HEK293 (cell line): ENCODE data around the gene TH.

Source experiments
- CTCF ChIA-PET: fragments of 350-600 bp; formaldehyde crosslinking; extraction: SDS; loops from one replicate; lab custom pipeline; 2021; ENCODE audit warnings: antibody characterized with exemption; lab: Yijun Ruan, JAX
- POLR2A ChIA-PET: fragments of 300-600 bp; formaldehyde crosslinking; extraction: SDS; loops from one replicate; lab custom pipeline; 2020; ENCODE audit warnings: antibody characterized with exemption, inconsistent platforms; lab: Yijun Ruan, JAX
- H3K27ac ChIP-seq: fragments of 200-500 bp; sonication (Bioruptor generic); 2 replicates; pipeline ENCODE4 v1.5.1; 2014; ENCODE audit warnings: low read depth, low read length, control low read depth, inconsistent platforms; ENCODE audit errors: extremely low read depth
- H3K36me3 ChIP-seq, 2 experiments: fragments of 200-500 bp in 1 of 2; sonication (Bioruptor generic) in 1 of 2; 1 replicate in 1 of 2; 2 replicates in 1 of 2; pipeline ENCODE4 v1.5.1; 2014 to 2017; ENCODE audit warnings: inconsistent platforms in 2 of 2, low read length in 2 of 2; ENCODE audit not compliant: control insufficient read depth in 2 of 2, insufficient read depth in 1 of 2
- H3K4me1 ChIP-seq: fragments of 200-500 bp; sonication (Bioruptor generic); 2 replicates; pipeline ENCODE4 v1.5.1; 2014; ENCODE audit warnings: mild to moderate bottlenecking, low read length, inconsistent platforms; ENCODE audit not compliant: control insufficient read depth, insufficient read depth
- H3K4me3 ChIP-seq: 2 replicates; pipeline ENCODE4 v1.5.1; 2011; ENCODE audit warnings: low read depth, mild to moderate bottlenecking, control low read depth, low read length, moderate library complexity
- H3K9me3 ChIP-seq: fragments of 200-500 bp; sonication (Bioruptor generic); 2 replicates; pipeline ENCODE4 v1.5.1; 2014; ENCODE audit warnings: low read depth, low read length, inconsistent platforms; ENCODE audit not compliant: control insufficient read depth, insufficient read depth
- AEBP2 ChIP-seq: fragments of 450-650 bp; formaldehyde crosslinking; IDR thresholded peaks from 2 replicates; pipeline ENCODE4 v1.5.1; 2016; ENCODE audit warnings: missing biosample characterization, missing genetic modification characterization, borderline replicate concordance
- KLF10 ChIP-seq: fragments of 450-650 bp; IDR thresholded peaks from 2 replicates; pipeline ENCODE4 v1.5.1; 2018; ENCODE audit warnings: missing biosample characterization, mild to moderate bottlenecking, missing genetic modification characterization
- KLF7 ChIP-seq: fragments of 450-650 bp; formaldehyde crosslinking; IDR thresholded peaks from 2 replicates; pipeline ENCODE4 v1.5.1; 2016; ENCODE audit warnings: missing biosample characterization, missing genetic modification characterization, borderline replicate concordance
- OVOL3 ChIP-seq: fragments of 450-650 bp; formaldehyde crosslinking; IDR thresholded peaks from 2 replicates; pipeline ENCODE4 v1.5.1; 2016; ENCODE audit warnings: missing biosample characterization, missing genetic modification characterization
- RBAK ChIP-seq: fragments of 450-650 bp; formaldehyde crosslinking; IDR thresholded peaks from 2 replicates; pipeline ENCODE4 v1.5.1; 2016; ENCODE audit warnings: missing biosample characterization, missing genetic modification characterization
- SP7 ChIP-seq: fragments of 450-650 bp; formaldehyde crosslinking; IDR thresholded peaks from 2 replicates; pipeline ENCODE4 v1.5.1; 2016; ENCODE audit warnings: missing biosample characterization, missing genetic modification characterization
- ZBTB11 ChIP-seq: fragments of 450-650 bp; formaldehyde crosslinking; conservative IDR thresholded peaks from 2 replicates; pipeline ENCODE4 v1.5.1; 2016; ENCODE audit warnings: low read depth, missing biosample characterization, missing genetic modification characterization
- ZBTB17 ChIP-seq: fragments of 450-650 bp; formaldehyde crosslinking; IDR thresholded peaks from 2 replicates; pipeline ENCODE4 v1.5.1; 2016; ENCODE audit warnings: missing biosample characterization, missing genetic modification characterization
- ZFHX2 ChIP-seq: fragments of 450-650 bp; formaldehyde crosslinking; conservative IDR thresholded peaks from 2 replicates; pipeline ENCODE4 v1.5.1; 2016; ENCODE audit warnings: missing biosample characterization, missing genetic modification characterization
- ZFP41 ChIP-seq: fragments of 450-650 bp; formaldehyde crosslinking; IDR thresholded peaks from 2 replicates; pipeline ENCODE4 v1.5.1; 2016; ENCODE audit warnings: missing biosample characterization, missing genetic modification characterization, borderline replicate concordance
- ZIC2 ChIP-seq: fragments of 450-650 bp; formaldehyde crosslinking; IDR thresholded peaks from 2 replicates; pipeline ENCODE4 v1.5.1; 2016; ENCODE audit warnings: missing biosample characterization, missing genetic modification characterization
- ZNF132 ChIP-seq: fragments of 450-650 bp; formaldehyde crosslinking; IDR thresholded peaks from 2 replicates; pipeline ENCODE4 v1.5.1; 2017; ENCODE audit warnings: missing biosample characterization, missing genetic modification characterization, borderline replicate concordance
- ZNF157 ChIP-seq: fragments of 450-650 bp; formaldehyde crosslinking; IDR thresholded peaks from 2 replicates; pipeline ENCODE4 v1.5.1; 2016; ENCODE audit warnings: missing biosample characterization, missing genetic modification characterization
- ZNF184 ChIP-seq: fragments of 450-650 bp; IDR thresholded peaks from 2 replicates; pipeline ENCODE4 v1.5.1; 2018; ENCODE audit warnings: missing biosample characterization, mild to moderate bottlenecking, missing genetic modification characterization
- ZNF2 ChIP-seq: fragments of 450-650 bp; formaldehyde crosslinking; IDR thresholded peaks from 2 replicates; pipeline ENCODE4 v1.5.1; 2016; ENCODE audit warnings: missing biosample characterization, missing genetic modification characterization
- ZNF211 ChIP-seq: fragments of 450-650 bp; formaldehyde crosslinking; IDR thresholded peaks from 2 replicates; pipeline ENCODE4 v1.5.1; 2016; ENCODE audit warnings: low read depth, missing biosample characterization, missing genetic modification characterization
- ZNF239 ChIP-seq: fragments of 450-650 bp; formaldehyde crosslinking; IDR thresholded peaks from 2 replicates; pipeline ENCODE4 v1.5.1; 2016; ENCODE audit warnings: missing biosample characterization, missing genetic modification characterization
- ZNF266 ChIP-seq: fragments of 450-650 bp; formaldehyde crosslinking; IDR thresholded peaks from 2 replicates; pipeline ENCODE4 v1.5.1; 2016; ENCODE audit warnings: missing biosample characterization, missing genetic modification characterization, low read depth
- ZNF335 ChIP-seq: fragments of 450-650 bp; formaldehyde crosslinking; conservative IDR thresholded peaks from 2 replicates; pipeline ENCODE4 v1.5.1; 2016; ENCODE audit warnings: missing biosample characterization, missing genetic modification characterization
- ZNF350 ChIP-seq: fragments of 450-650 bp; formaldehyde crosslinking; IDR thresholded peaks from 2 replicates; pipeline ENCODE4 v1.5.0; 2017; ENCODE audit warnings: missing biosample characterization, mild to moderate bottlenecking, missing genetic modification characterization
- ZNF433 ChIP-seq: fragments of 450-650 bp; formaldehyde crosslinking; IDR thresholded peaks from 2 replicates; pipeline ENCODE4 v1.5.1; 2016; ENCODE audit warnings: missing biosample characterization, missing genetic modification characterization, low read depth
- ZNF449 ChIP-seq: fragments of 450-650 bp; formaldehyde crosslinking; IDR thresholded peaks from 2 replicates; pipeline ENCODE4 v1.5.1; 2017; ENCODE audit warnings: missing biosample characterization, mild to moderate bottlenecking, missing genetic modification characterization, moderate library complexity
- ZNF623 ChIP-seq: fragments of 450-650 bp; formaldehyde crosslinking; IDR thresholded peaks from 2 replicates; pipeline ENCODE4 v1.5.1; 2016; ENCODE audit warnings: missing biosample characterization, missing genetic modification characterization
- ZNF654 ChIP-seq: fragments of 450-650 bp; formaldehyde crosslinking; IDR thresholded peaks from 2 replicates; pipeline ENCODE4 v1.5.1; 2016; ENCODE audit warnings: low read depth, missing biosample characterization, missing genetic modification characterization

Gene TH

DNA sequence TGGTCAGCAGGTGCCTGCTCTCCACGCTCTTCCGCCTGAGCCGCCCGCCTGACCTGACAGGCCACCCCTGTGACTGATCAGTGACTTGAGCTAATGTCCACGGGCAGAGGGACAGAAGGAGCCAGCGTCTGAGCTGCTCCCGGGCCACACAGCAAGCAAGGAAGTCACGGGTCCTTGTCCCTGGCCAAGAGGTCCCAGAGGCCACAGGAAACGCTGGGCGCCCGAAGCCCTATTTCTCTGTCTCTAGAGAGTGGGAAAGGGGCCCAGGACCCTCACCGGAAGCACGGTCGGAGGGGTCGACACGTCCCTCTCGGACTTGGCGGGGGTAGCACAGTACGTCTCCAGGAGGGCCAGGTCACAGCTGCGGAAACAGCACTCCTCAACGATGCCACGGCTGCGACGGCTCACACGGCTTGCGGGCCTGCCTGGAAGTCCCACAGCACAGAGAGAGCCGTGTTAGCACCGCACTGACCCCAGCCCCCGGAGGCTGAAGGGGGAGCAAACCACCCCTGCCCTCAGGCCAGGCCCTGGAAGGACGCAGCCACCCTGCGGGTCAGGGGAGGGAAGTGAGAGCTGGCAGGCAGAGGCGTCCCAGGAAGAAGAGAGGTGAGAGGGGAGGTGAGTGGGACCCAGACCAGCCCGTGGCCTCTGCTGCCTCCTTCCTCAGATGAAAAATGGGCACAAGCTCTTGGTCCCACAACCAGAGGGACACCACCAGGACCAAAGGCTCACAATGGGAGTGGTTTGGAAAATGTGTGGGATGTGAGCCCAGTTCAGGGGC, 38.2 kb downstream of the TH start:
- ChIA-PET POLR2A (no interaction called here), CTCF (interaction anchor here (1.0 to 1.2 kb wide), 2 partner anchors 16 to 19 kb away, joined by 3 to 5 read pairs; no protein-coding TSS in a partner anchor)
- H3K27ac ChIP-seq = no peak overlapping the region

DNA sequence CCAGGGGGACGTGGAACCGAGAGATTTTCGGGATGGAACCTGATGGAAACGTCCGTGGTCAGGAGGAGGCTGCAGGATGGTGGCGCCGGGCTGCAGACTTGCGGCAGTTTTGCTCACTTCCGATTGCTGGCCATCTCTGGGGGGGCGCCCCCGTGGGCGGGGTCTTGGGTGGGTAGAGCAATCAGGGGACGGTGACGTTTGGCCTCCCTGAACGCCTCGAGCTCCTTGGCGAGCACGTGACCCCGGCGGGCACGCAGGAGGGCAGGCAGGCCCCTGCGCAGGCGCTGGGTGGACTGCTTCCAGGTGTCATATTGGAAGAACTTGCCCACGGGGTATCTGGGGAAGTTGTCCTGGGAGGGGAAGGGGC, 38.8 kb downstream of the TH start:
- Histone ChIP-seq H3K9me3 (no peaks in the 10 kb centered on the region), H3K36me3 (peaks cover 0 to 9% of the 10 kb centered on the region in 2 experiments; a peak in 1 of 3 replicates), H3K27ac (no peak overlapping the region), H3K4me3 (no peak overlapping the region), H3K4me1 (no peaks in the 10 kb centered on the region)
- TF ChIP-seq ZNF132 (tag by site-specific recombination) = no peak
- TF ChIP-seq ZNF266 (tag by site-specific recombination) = no peak
- TF ChIP-seq ZNF433 (tag by site-specific recombination) = no peak
- TF ChIP-seq ZNF335 = no peak
- TF ChIP-seq KLF10 = no peak
- no peak for TF ChIP-seq ZNF239
- no peak for TF ChIP-seq ZNF623 (tag by site-specific recombination)
- TF ChIP-seq ZNF654 (tag by site-specific recombination) = no peak
- TF ChIP-seq ZNF449 (tag by site-specific recombination) = no peak
- no peak for TF ChIP-seq AEBP2 (tag by site-specific recombination)
- TF ChIP-seq ZNF211 (tag by site-specific recombination) = no peak
- POLR2A ChIA-PET = no interaction called here
- CTCF ChIA-PET = interaction anchor here (0.9 kb wide), 1 partner anchor 17 kb away, joined by 3 read pairs; no protein-coding TSS in a partner anchor

More for the DNA sequence above, 38.2 kb downstream of the TH start:
- Histone ChIP-seq H3K4me3 (no peak overlapping the region), H3K36me3 (peaks cover 0 to 9% of the 10 kb centered on the region in 2 experiments; a peak in 1 of 3 replicates), H3K4me1 (no peaks in the 10 kb centered on the region), H3K9me3 (no peaks in the 10 kb centered on the region)
- no peak for TF ChIP-seq ZFP41 (tag by site-specific recombination)
- no peak for TF ChIP-seq ZBTB17
- TF ChIP-seq SP7 (tag by site-specific recombination) = no peak
- TF ChIP-seq ZNF132 (tag by site-specific recombination) = no peak
- no peak for TF ChIP-seq ZNF350
- TF ChIP-seq RBAK (tag by site-specific recombination) = no peak
- TF ChIP-seq KLF7 (tag by site-specific recombination) = no peak
- TF ChIP-seq ZNF157 (tag by site-specific recombination) = no peak

DNA sequence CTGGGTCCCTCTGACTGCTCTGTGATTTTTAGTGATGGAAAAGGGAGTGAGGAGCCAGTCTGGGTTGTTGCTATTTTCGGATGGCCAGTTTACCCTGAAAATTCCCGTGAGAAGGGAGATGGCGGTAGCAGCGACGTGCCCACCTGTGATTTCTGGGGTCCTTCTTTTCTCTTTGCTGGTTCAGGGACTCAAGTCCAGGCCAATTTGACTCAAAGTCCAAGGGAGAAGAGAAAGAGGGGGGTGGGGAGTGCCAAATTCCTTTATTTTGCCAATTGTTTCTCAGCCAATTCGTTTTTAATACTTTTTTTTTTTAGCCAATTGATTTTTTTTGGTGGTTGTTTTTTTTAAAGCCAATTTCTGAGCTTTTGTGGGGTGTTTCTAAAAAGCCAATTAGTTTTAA, 39.4 kb downstream of the TH start:
- Histone ChIP-seq H3K9me3 (no peaks in the 10 kb centered on the region), H3K4me3 (no peak overlapping the region), H3K36me3 (peaks cover 0 to 9% of the 10 kb centered on the region in 2 experiments; a peak in 1 of 3 replicates), H3K27ac (no peak overlapping the region), H3K4me1 (no peaks in the 10 kb centered on the region)
- ChIA-PET CTCF (interaction anchor here (0.7 to 0.9 kb wide), 2 partner anchors 18 to 41 kb away, joined by 3 read pairs; no protein-coding TSS in a partner anchor), POLR2A (no interaction called here)
- TF ChIP-seq ZBTB11 (tag by site-specific recombination) (no peak), ZIC2 (no peak), ZNF184 (tag by site-specific recombination) (no peak), ZNF2 (tag by site-specific recombination) (no peak), OVOL3 (no peak), ZFHX2 (tag by site-specific recombination) (no peak)
